HepG2 (cell line): Measurements from ENCODE around the gene ZNF77. TPM values are rescaled to one million over a fixed set of nuclear protein-coding genes. Genes with fewer than 3 reads are reported as not detected.

ENCODE experiments used
- ADNP ChIP-seq: sonication (generic); formaldehyde crosslinking; IDR thresholded peaks from 2 replicates; pipeline ENCODE4 v1.4.0; 2020; ENCODE audit warnings: missing genetic modification reagents
- BORCS8-MEF2B ChIP-seq: sonication (generic); formaldehyde crosslinking; IDR thresholded peaks from 2 replicates; pipeline ENCODE4 v1.8.0; 2022; ENCODE audit warnings: mild to moderate bottlenecking, missing genetic modification reagents
- CBFB ChIP-seq: sonication (generic); formaldehyde crosslinking; IDR thresholded peaks from 2 replicates; pipeline ENCODE4 v1.4.0; 2020; ENCODE audit warnings: missing genetic modification reagents
- HDAC1 ChIP-seq: sonication (generic); formaldehyde crosslinking; IDR thresholded peaks from 2 replicates; pipeline ENCODE4 v1.5.1; 2020; ENCODE audit warnings: mild to moderate bottlenecking, missing genetic modification reagents
- HOXA7 ChIP-seq: sonication (generic); formaldehyde crosslinking; IDR thresholded peaks from 2 replicates; pipeline ENCODE4 v1.8.1; 2022; ENCODE audit warnings: mild to moderate bottlenecking, missing genetic modification reagents, moderate library complexity
- KDM4B ChIP-seq: sonication (generic); formaldehyde crosslinking; IDR thresholded peaks from 2 replicates; pipeline ENCODE4 v1.4.0; 2020; ENCODE audit warnings: missing genetic modification reagents
- MNT ChIP-seq: fragments of 450-650 bp; IDR thresholded peaks from 2 replicates; pipeline ENCODE4 v1.6.1; 2016
- MTA1 ChIP-seq: sonication (generic); formaldehyde crosslinking; IDR thresholded peaks from 2 replicates; pipeline ENCODE4 v1.4.0; 2020; ENCODE audit warnings: missing genetic modification reagents, mild to moderate bottlenecking, borderline replicate concordance
- PHF8 ChIP-seq: sonication (generic); formaldehyde crosslinking; IDR thresholded peaks from 2 replicates; pipeline ENCODE4 v1.5.0; 2020; ENCODE audit warnings: missing genetic modification reagents
- RXRA ChIP-seq: sonication (generic); formaldehyde crosslinking; IDR thresholded peaks from 2 replicates; pipeline ENCODE4 v1.5.1; 2020; ENCODE audit warnings: missing genetic modification reagents
- SP140L ChIP-seq: sonication (generic); formaldehyde crosslinking; IDR thresholded peaks from 2 replicates; pipeline ENCODE4 v1.4.0; 2020; ENCODE audit warnings: missing genetic modification reagents, borderline replicate concordance
- TERF1 ChIP-seq: sonication (generic); formaldehyde crosslinking; IDR thresholded peaks from 2 replicates; pipeline ENCODE4 v1.8.0; 2022; ENCODE audit warnings: mild to moderate bottlenecking, missing genetic modification reagents, moderate library complexity
- THAP7 ChIP-seq: sonication (generic); formaldehyde crosslinking; IDR thresholded peaks from 2 replicates; pipeline ENCODE4 v1.8.1; 2023; ENCODE audit warnings: mild to moderate bottlenecking, missing genetic modification reagents
- ZBTB25 ChIP-seq: IDR thresholded peaks from 2 replicates; pipeline ENCODE4 v1.6.1; 2018; ENCODE audit warnings: missing genetic modification reagents
- ZNF121 ChIP-seq: sonication (generic); formaldehyde crosslinking; IDR thresholded peaks from 2 replicates; pipeline ENCODE4 v1.5.0; 2020; ENCODE audit warnings: mild to moderate bottlenecking, missing genetic modification reagents
- ZNF142 ChIP-seq: sonication (generic); formaldehyde crosslinking; IDR thresholded peaks from 2 replicates; pipeline ENCODE4 v1.4.0; 2020; ENCODE audit warnings: missing genetic modification reagents
- ZNF777 ChIP-seq: sonication (generic); formaldehyde crosslinking; IDR thresholded peaks from 2 replicates; pipeline ENCODE4 v1.4.0; 2020; ENCODE audit warnings: missing genetic modification reagents
- ZNF792 ChIP-seq: IDR thresholded peaks from 2 replicates; pipeline ENCODE4 v1.6.1; 2016
- ZNF878 ChIP-seq: sonication (generic); formaldehyde crosslinking; IDR thresholded peaks from 2 replicates; pipeline ENCODE4 v1.8.1; 2023; ENCODE audit warnings: mild to moderate bottlenecking, missing genetic modification reagents, moderate library complexity
- polyA plus RNA-seq, 8 experiments: library from polyadenylated mRNA; depleted of rRNA in 3 of 8; stranded (reverse) in 7 of 8; unstranded in 1 of 8; fragments of >200 nt; fragmentation: Illumina TruSeq in 4 of 8; extraction: Trizol in 4 of 8; gene quantifications; 2 replicates each; pipeline versions ENCODE4 v1.2.1 to v1.2.3, GENCODE V29; 2011 to 2016; ENCODE audit warnings: low read depth in 4 of 8, missing spikeins in 1 of 8, mixed read lengths in 1 of 8; ENCODE audit not compliant: insufficient read depth in 1 of 8
- total RNA-seq, 5 experiments: library from RNA; depleted of rRNA; stranded (reverse); fragments of >200 nt; fragmentation: Illumina TruSeq; extraction: Trizol; gene quantifications; 2 replicates each; pipeline ENCODE4 v1.2.3, GENCODE V29; 2016; ENCODE audit warnings: low read depth in 1 of 5

ZNF77 gene
- total and polyA plus RNA-seq, 2 of the 13 experiments (the other 11 are each of a cell fraction or from before 2014, with no cell fraction given) = 7.1 to 11.5 TPM

GRCh38 chr19:2944775-2945574 lies at the start of gene ZNF77 (continued):
- peak; percentile 97 for TF ChIP-seq HDAC1 (CRISPR knock-in tag)
- TF ChIP-seq KDM4B (CRISPR knock-in tag) = peak; percentile 70
- TF ChIP-seq SP140L (CRISPR knock-in tag) = no peak
- TF ChIP-seq ZNF142 (CRISPR knock-in tag) = peak; percentile 21; the same call in 1 of the 2 replicates
- TF ChIP-seq ZBTB25 (CRISPR knock-in tag) = peak; percentile 80
- TF ChIP-seq ZNF878 (CRISPR knock-in tag) = no peak; the same call in 1 of the 2 replicates
- no peak; the same call in 1 of the 2 replicates for TF ChIP-seq ADNP (CRISPR knock-in tag)
- TF ChIP-seq RXRA = peak; percentile 63; the same call in 1 of the 2 replicates
- peak; percentile 96 for TF ChIP-seq MTA1 (CRISPR knock-in tag)
- TF ChIP-seq ZNF777 (CRISPR knock-in tag) = peak; percentile 71; the same call in 1 of the 2 replicates
- peak; percentile 88 for TF ChIP-seq PHF8 (CRISPR knock-in tag)
- TF ChIP-seq TERF1 = no peak
- TF ChIP-seq ZNF121 (CRISPR knock-in tag) = peak; percentile 52
- TF ChIP-seq THAP7 (CRISPR knock-in tag) = 0 out of 2 replicates have a peak, but pooled peaks have one; percentile 13
- peak; percentile 69; the same call in 1 of the 2 replicates for TF ChIP-seq BORCS8-MEF2B
- peak; percentile 52; the same call in 1 of the 2 replicates for TF ChIP-seq ZNF792
- peak; percentile 48 for TF ChIP-seq CBFB
- no peak for TF ChIP-seq MNT
- no peak for TF ChIP-seq HOXA7
